Fibroblast of skin of right biceps (primary cell): ENCODE data around the gene CAVIN1.
"Not testable (repeated sequence)": the region's sequence is repeated elsewhere in the genome, so short reads cannot be mapped to it uniquely, and the experiment has no call there.

Experiments used
- DNase-seq: peaks from one replicate; pipeline ENCODE4 v3.0.0-alpha.2; 2013

Gene CAVIN1

DNA sequence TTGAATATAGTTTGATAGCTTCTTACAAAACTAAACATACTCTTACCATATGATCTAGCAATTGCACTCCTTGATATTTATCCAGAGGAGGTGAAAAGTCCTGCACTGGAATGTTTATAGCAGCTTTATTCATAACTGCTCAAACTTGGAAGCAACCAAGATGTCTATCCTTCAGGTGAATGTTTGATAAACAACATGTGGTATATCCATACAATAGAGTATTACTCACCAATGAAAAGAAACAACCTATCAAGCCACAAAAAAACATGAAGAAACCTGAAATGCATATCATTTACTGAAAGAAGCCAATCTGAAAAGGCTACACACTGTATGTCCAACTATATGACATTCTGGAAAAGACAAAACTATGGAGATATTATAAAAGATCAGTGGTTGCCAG is 50.9 kb downstream of the CAVIN1 start:
- no peak for DNase-seq

DNA sequence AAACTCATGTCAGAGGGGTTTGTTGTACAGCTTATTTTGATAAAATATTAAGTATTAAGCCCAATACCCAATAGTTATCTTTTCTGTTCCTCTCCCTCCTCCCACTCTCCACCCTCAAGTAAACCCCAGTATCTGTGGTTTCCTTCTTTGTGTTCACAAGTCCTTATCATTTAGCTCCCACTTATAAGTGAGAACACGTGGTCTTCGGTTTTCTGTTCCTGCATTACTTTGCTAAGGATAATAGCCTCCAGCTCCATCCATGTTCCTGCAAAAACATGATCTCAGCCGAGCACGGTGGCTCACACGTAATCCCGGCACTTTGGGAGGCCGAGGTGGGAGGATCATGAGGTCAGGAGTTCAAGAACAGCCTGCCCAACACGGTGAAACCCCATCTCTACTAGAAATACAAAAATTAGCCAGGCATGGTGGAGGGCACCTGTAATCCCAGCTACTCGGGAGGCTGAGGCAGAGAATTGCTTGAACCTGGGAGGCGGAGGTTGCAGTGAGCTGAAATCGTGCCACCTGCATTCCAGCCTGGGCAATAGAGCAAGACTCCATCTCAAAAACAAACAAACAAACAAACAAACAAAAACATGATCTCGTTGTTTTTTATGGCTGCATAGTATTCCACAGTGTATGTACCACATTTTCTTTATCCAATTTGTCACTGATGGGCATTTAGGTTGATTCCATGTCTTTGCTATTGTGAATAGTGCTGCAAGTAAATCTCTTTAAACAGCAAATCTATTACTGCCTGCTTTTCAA is 54.1 kb downstream of the CAVIN1 start:
- DNase-seq: not testable (repeated sequence)

- not testable (repeated sequence) for DNase-seq
These were observed 54.7 kb downstream of the CAVIN1 start for GRCh38 chr17:42368310-42368709.

GRCh38 chr17:42366176-42367023 is 56.7 kb downstream of the CAVIN1 start:
- not testable (repeated sequence) for DNase-seq

DNA sequence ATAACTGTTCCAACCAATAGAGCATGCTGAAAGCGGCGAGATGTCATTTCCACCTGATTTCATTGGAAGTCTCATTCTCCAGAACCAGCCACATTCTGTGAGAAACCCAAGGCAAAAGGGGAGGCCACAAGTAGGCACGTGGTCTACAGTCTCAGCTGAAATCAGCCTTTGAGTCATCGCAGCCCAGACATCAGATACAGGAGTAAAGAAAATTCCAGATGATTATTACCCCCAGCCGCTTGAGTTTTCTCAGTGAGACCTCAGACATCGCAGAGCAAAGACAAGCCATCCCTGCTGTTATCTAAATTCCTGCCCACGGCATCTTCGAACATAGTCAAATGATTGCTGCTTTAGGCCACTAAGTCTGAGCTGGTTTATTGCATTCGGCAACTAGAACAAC is 57.9 kb downstream of the CAVIN1 start:
- DNase-seq: peak; percentile 83

DNA sequence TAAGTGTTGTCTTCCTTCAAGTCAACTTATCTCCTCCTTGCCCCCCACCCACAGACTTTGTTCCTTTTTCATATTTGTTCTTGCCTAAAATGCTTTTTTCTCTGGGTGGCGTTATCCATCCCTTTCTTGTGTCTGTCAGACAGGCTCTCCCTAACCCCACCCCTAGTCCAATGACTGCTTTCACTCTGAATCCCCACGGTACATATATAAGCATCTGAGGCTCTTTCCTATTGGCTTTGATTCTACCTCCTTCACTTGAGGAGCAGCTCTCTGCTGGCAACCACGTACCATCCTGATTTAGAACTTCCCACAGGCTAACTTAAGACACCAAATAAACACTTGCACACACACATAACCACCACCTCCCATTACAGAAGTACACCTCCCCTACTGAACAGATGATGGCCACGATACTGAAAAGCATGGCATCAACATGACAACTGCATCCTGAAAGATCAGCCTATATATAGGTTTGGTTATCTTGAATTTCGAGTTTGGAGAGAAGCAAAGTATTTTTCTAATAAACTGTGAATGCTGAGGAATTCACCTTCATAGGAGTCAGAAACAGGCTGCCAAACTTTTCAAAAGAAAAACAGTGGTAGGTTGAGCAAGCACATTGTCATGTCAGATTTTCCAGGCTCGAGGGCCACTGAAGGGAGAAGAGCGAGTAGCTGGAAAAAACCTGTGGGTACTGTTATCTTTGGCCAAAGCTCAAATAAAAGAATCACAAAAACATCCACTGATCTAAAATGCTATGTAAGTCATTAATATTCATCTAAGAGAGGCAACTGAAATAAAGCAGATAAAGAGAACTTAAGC is 59.1 kb downstream of the CAVIN1 start:
- DNase-seq: peak; percentile 72

DNA sequence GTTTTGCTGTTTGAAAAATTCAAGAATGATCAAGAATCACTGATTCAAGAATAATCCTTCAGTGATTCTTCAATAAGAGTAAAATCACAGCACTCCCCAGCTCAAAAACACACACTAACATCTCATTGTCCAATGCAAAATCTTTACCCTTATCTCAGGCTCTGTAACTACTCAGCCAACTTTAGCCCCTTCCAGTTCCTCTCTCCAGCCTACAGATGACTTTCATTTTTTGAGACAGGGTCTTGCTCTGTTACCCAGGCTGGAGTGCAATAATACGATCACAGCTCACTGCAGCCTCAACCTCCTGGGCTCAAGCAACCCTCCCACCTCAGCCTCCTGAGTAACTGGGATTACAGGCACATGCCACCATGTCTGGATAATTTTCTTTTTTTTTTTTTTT is 59.8 kb downstream of the CAVIN1 start:
- no peak for DNase-seq

GRCh38 chr17:42362245-42362961 is 60.7 kb downstream of the CAVIN1 start:
- DNase-seq: no peak

- DNase-seq: no peak
These were observed 61.3 kb downstream of the CAVIN1 start for GRCh38 chr17:42361781-42362186.

GRCh38 chr17:42360388-42360787 is 62.7 kb downstream of the CAVIN1 start:
- peak; percentile 65 for DNase-seq

DNA sequence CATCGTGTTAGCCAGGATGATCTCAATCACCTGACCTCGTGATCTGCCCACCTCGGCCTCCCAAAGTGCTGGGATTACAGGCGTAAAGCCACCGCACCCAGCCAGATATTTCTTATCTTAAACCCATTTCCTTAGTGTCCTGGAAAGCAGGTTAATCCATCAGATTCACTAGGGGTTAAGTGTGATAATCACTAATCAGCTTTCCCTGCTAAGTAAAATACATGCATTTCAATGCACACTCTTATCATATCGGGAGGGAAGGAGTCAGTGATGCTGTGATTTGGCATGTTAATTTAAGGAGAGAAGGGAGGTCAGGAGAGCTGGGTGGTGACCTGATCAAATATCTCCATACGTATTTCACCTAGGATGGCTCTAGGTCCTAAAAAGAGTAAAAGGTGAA is 63.9 kb downstream of the CAVIN1 start:
- no peak for DNase-seq

- no peak for DNase-seq
These were observed 64.6 kb downstream of the CAVIN1 start for GRCh38 chr17:42358434-42358833.

- peak; percentile 63 for DNase-seq
These were observed 67.9 kb downstream of the CAVIN1 start for GRCh38 chr17:42354956-42355843.
